ENCODE data around the gene CENPP.

CENPP gene

GRCh38 chr9:92650839-92651621 lies 325.3 kb downstream of the CENPP start:
- no peak overlapping the region for H3K27ac ChIP-seq
- TF ChIP-seq CTCF (conservative IDR thresholded peaks at IDR 0.05) = no peak

- no peak for TF ChIP-seq CTCF (conservative IDR thresholded peaks at IDR 0.05)
- H3K27ac ChIP-seq = no peak overlapping the region
Observed at GRCh38 chr9:92652461-92652860, 326.7 kb downstream of the CENPP start.

DNA sequence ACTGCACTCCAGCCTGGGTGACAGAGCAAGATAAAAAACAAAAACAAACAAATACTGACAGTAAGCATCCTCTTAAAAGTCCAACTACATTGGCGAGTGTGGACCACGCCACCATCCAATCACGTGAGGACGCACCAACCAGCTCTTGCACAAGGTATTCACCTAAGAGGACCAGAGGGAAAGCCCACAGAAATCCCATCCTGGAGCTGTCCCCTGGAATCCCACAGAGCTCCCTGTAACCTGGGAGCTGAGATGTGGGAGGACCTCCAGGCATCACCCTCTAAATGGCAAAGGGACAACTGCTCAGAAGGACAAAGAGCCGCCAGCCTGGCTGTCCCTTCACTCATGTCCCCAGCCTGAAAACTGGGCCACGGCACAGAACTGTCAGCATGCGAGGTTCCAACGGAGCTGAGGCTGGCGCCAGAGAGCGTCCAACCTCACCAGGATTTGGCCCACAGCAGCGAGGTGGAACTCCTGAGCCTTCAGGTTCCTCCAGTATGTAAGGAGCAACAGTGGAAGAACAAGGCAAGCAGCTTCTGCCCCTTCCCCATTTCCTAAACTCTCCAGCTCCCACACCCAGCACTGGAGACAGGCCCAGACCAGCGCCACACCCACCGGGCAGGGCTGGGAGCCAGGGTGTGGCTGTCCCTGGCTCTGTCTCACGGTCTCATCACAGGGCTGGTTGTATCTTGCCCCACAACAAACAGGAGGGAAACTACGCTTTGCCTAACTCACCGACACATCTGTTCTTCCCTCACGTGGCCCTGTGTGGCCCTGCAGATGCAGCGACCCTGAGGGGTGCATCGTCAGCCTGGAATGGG lies 328.9 kb downstream of the CENPP start:
- TF ChIP-seq CTCF (conservative IDR thresholded peaks at IDR 0.05) = no peak
- peak overlapping the region; percentile 53 for H3K27ac ChIP-seq

DNA sequence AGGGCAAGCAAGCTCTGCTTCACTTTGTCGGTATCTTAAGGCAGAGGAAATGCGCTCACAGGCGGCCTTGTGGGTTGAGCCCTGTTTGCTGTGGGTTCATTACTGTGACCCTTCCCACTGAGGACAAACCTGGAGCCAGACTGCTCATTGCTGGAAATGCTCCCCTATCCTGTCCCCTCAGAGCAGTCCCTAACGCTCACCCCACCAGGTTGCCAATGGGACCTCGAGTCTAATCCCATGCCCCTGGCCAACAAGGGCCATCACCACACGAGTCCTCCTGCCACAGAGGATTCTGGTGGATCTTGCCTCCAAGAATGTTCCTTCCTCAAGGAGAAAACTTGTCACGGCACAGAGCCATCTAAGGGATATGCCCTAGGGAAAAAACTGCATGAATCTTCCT lies 329.6 kb downstream of the CENPP start:
- peak overlapping the region; percentile 53 for H3K27ac ChIP-seq

GRCh38 chr9:92655896-92656536 lies 330.3 kb downstream of the CENPP start:
- TF ChIP-seq CTCF (conservative IDR thresholded peaks at IDR 0.05) = no peak
- peak overlapping the region; percentile 53 for H3K27ac ChIP-seq

More for the DNA sequence above, 329.6 kb downstream of the CENPP start:
- no peak for TF ChIP-seq CTCF (conservative IDR thresholded peaks at IDR 0.05)

DNA sequence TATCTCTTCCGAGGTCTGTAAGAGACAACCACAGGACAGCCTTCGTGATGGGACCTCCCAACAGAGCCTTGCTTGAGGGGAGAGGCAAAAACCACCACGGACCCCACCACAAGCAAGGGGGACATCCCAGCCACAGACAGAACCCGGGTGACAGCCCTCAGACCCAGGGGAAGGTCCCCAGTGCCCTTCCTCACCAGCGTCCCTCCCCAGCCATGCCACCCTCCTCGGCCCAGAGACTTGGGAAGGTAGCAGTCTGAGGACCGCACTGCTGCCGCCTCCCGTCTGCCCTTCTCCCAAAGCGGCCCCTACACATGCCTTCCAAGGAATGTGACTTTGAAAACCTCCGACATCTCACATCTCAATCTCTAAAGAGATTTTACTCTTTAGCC lies 330.8 kb downstream of the CENPP start:
- TF ChIP-seq CTCF (conservative IDR thresholded peaks at IDR 0.05) = no peak
- no peak overlapping the region for H3K27ac ChIP-seq

Data from VCaP (cell line).